Loucy (cell line): ENCODE measurements around the gene USP47.

Source experiments
- H2AFZ ChIP-seq: fragments of 200-600 bp; sonication (generic); 2 replicates; pipeline ENCODE4 v1.6.0; 2016; ENCODE audit warnings: antibody characterized with exemption, mild to moderate bottlenecking, low read length, moderate library complexity
- H3F3A ChIP-seq: fragments of 200-600 bp; 2 replicates; pipeline ENCODE4 v1.6.0; 2016; ENCODE audit warnings: antibody characterized with exemption, low read depth, mild to moderate bottlenecking
- H3K27me3 ChIP-seq: fragments of 200-600 bp; sonication (generic); 2 replicates; pipeline ENCODE4 v1.6.1; 2014; ENCODE audit warnings: low read length, mild to moderate bottlenecking; ENCODE audit not compliant: insufficient read depth, poor library complexity, severe bottlenecking
- H3K36me3 ChIP-seq: fragments of 200-600 bp; sonication (generic); 2 replicates; pipeline ENCODE4 v1.6.1; 2016; ENCODE audit warnings: low read length; ENCODE audit not compliant: insufficient read depth
- H3K4me1 ChIP-seq: fragments of 200-600 bp; sonication (generic); 2 replicates; pipeline ENCODE4 v1.5.1; 2014; ENCODE audit warnings: low read length, mild to moderate bottlenecking; ENCODE audit not compliant: insufficient read depth, poor library complexity, severe bottlenecking
- H3K4me2 ChIP-seq: fragments of 200-600 bp; sonication (generic); 2 replicates; pipeline ENCODE4 v1.6.0; 2014; ENCODE audit warnings: antibody characterized with exemption, low read length, low read depth, mild to moderate bottlenecking; ENCODE audit not compliant: poor library complexity, severe bottlenecking
- H3K4me3 ChIP-seq: fragments of 200-600 bp; sonication (generic); 2 replicates; pipeline ENCODE4 v1.5.1; 2014; ENCODE audit warnings: low read length, mild to moderate bottlenecking, mixed read lengths; ENCODE audit not compliant: poor library complexity, severe bottlenecking
- H3K79me2 ChIP-seq: fragments of 200-600 bp; sonication (generic); 2 replicates; pipeline ENCODE4 v1.6.1; 2014; ENCODE audit warnings: low read length; ENCODE audit not compliant: insufficient read depth
- H3K9ac ChIP-seq: fragments of 200-600 bp; sonication (generic); 2 replicates; pipeline ENCODE4 v1.6.0; 2014; ENCODE audit warnings: mild to moderate bottlenecking, low read depth, low read length, moderate library complexity; ENCODE audit not compliant: poor library complexity, severe bottlenecking
- H3K9me2 ChIP-seq: fragments of 200-600 bp; sonication (generic); replicated peaks from 2 replicates; pipeline ENCODE4 v1.6.1; 2016; ENCODE audit warnings: low read depth, low read length, mixed read lengths
- H3K9me3 ChIP-seq: fragments of 200-600 bp; sonication (generic); 2 replicates; pipeline ENCODE4 v1.6.1; 2014; ENCODE audit warnings: mild to moderate bottlenecking, antibody characterized with exemption, low read length, low read depth; ENCODE audit not compliant: insufficient read depth
- H4K20me1 ChIP-seq: fragments of 200-600 bp; sonication (generic); 2 replicates; pipeline ENCODE4 v1.6.0; 2014; ENCODE audit warnings: antibody characterized with exemption, low read length, mild to moderate bottlenecking; ENCODE audit not compliant: insufficient read depth, poor library complexity, severe bottlenecking
- CTCF ChIP-seq: fragments of 200-600 bp; sonication (generic); conservative IDR thresholded peaks from 2 replicates; pipeline ENCODE4 v1.5.1; 2014; ENCODE audit warnings: mild to moderate bottlenecking, antibody characterized with exemption, low read length
- EZH2phosphoT487 ChIP-seq: fragments of 200-600 bp; IDR thresholded peaks from 2 replicates; pipeline ENCODE4 v1.6.1; 2018; ENCODE audit warnings: antibody characterized with exemption, mild to moderate bottlenecking, moderate library complexity, borderline replicate concordance

The USP47 gene

GRCh38 chr11:11810764-11811726, 30.7 kb upstream of the USP47 start:
- H4K20me1 ChIP-seq, result no peaks in the 10 kb centered on the region
- H3K79me2 ChIP-seq, result no peaks in the 10 kb centered on the region
- TF ChIP-seq CTCF (no peak), EZH2phosphoT487 (no peak)
- no peak overlapping the region for H3K9ac ChIP-seq
- H3K9me2 ChIP-seq, result no peaks in the 10 kb centered on the region
- H3K27me3 ChIP-seq, result no peaks in the 10 kb centered on the region
- no peak overlapping the region for H3K4me2 ChIP-seq
- no peaks in the 10 kb centered on the region for H3F3A ChIP-seq
- H2AFZ ChIP-seq, result no peak overlapping the region
- H3K9me3 ChIP-seq, result no peaks in the 10 kb centered on the region
- no peak overlapping the region for H3K4me3 ChIP-seq
- no peaks in the 10 kb centered on the region for H3K36me3 ChIP-seq
- peaks cover 5% of the 10 kb centered on the region for H3K4me1 ChIP-seq

GRCh38 chr11:11813288-11813962, 28.3 kb upstream of the USP47 start:
- Histone ChIP-seq H3K9me3 (no peaks in the 10 kb centered on the region), H2AFZ (no peak overlapping the region), H3K79me2 (no peaks in the 10 kb centered on the region), H3K9ac (no peak overlapping the region), H3K27me3 (no peaks in the 10 kb centered on the region), H4K20me1 (no peaks in the 10 kb centered on the region), H3K4me2 (no peak overlapping the region), H3F3A (no peaks in the 10 kb centered on the region), H3K4me1 (peaks cover 5% of the 10 kb centered on the region), H3K4me3 (no peak overlapping the region), H3K9me2 (no peaks in the 10 kb centered on the region), H3K36me3 (no peaks in the 10 kb centered on the region)
- TF ChIP-seq CTCF, result no peak
- TF ChIP-seq EZH2phosphoT487, result no peak

GRCh38 chr11:11814614-11815452, 26.9 kb upstream of the USP47 start:
- Histone ChIP-seq H3K9ac (no peak overlapping the region), H3K4me3 (no peak overlapping the region), H3K27me3 (no peaks in the 10 kb centered on the region), H3K9me2 (no peaks in the 10 kb centered on the region), H4K20me1 (no peaks in the 10 kb centered on the region), H3K4me2 (no peak overlapping the region), H3K4me1 (no peaks in the 10 kb centered on the region), H3K36me3 (no peaks in the 10 kb centered on the region), H3K79me2 (no peaks in the 10 kb centered on the region), H2AFZ (no peak overlapping the region; the same call in 1 of the 2 replicates), H3F3A (no peaks in the 10 kb centered on the region), H3K9me3 (no peaks in the 10 kb centered on the region)
- TF ChIP-seq EZH2phosphoT487 (no peak), CTCF (no peak)
